ENCODE results near the gene CTSZ.
"Not testable (repeated sequence)": the region's sequence is repeated elsewhere in the genome, so short reads cannot be mapped to it uniquely, and the experiment has no call there.

CTSZ gene

DNA sequence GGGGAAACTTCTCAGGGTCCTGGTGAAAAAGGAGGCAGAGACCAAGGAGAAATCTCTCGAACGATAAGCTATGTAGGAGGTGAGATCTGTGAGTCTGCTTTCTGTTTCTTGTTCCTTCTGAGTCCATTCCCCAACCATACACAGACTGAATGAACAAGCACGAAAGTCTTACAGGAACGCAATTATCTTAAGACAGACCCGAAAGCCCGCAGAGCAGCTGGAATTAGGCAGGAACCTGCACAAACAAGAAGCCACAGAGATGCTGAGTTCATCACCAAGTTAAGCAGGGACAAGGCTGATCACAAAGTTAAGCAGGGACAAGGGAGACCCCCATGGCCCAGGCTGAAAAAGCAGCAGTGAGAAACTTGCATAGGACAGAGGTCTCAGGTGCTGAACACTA lies 47.4 kb downstream of the CTSZ start:
- TF ChIP-seq, protein P1, sequence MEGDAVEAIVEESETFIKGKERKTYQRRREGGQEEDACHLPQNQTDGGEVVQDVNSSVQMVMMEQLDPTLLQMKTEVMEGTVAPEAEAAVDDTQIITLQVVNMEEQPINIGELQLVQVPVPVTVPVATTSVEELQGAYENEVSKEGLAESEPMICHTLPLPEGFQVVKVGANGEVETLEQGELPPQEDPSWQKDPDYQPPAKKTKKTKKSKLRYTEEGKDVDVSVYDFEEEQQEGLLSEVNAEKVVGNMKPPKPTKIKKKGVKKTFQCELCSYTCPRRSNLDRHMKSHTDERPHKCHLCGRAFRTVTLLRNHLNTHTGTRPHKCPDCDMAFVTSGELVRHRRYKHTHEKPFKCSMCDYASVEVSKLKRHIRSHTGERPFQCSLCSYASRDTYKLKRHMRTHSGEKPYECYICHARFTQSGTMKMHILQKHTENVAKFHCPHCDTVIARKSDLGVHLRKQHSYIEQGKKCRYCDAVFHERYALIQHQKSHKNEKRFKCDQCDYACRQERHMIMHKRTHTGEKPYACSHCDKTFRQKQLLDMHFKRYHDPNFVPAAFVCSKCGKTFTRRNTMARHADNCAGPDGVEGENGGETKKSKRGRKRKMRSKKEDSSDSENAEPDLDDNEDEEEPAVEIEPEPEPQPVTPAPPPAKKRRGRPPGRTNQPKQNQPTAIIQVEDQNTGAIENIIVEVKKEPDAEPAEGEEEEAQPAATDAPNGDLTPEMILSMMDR (IDR thresholded peaks at IDR 0.05; ENCODE audit: control insufficient read depth, insufficient read depth, low read depth, low read length, missing control alignments), result no peak

DNA sequence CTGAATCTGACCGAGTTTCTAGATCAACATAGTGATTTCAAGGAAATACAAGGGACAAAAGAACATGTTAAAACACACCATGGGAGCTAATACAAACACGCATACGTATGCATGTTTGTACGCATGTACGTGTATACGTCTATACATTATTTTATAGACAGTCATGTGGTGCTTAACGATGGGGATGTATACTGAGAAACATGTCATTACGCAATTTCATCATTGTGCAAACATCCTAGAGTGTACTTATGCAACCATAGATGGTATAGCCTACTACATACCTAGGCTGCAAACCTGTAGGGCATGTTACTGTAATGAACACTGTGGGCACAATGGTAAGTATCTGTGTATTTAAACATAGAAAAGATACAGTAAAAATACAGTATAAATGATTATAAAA lies 51.0 kb downstream of the CTSZ start:
- DNase-seq (ENCODE audit: low read depth), result no peak
- TF ChIP-seq, protein P1 (IDR thresholded peaks at IDR 0.05; ENCODE audit: control insufficient read depth, insufficient read depth, low read depth, low read length, missing control alignments), result no peak

More for the DNA sequence above, 47.4 kb downstream of the CTSZ start:
- no peak overlapping the region for H3K4me3 ChIP-seq (ENCODE audit: control insufficient read depth, low read depth, low read length)
- no peak for DNase-seq (ENCODE audit: low read depth)

DNA sequence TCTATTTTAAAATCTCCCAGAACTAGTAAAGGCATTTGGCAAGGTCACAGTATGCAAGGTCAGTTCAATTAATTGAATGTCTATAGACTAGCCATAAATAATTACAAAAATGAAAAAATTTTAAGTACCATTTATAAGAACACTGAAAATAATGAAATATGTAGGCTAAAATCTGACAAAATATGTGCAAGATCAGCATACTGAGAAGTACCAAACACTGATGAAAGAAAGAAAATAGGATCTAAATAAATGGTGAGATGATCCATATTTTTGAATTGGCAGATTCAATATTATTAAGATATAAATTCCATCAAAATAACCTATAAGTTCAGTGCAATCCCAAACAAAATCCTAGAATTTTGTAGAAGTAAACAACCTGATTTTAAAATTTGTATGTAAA lies 54.0 kb downstream of the CTSZ start:
- DNase-seq (ENCODE audit: low read depth), result no peak
- no peak overlapping the region for H3K4me3 ChIP-seq (ENCODE audit: control insufficient read depth, low read depth, low read length)
- TF ChIP-seq, protein P1 (IDR thresholded peaks at IDR 0.05; ENCODE audit: control insufficient read depth, insufficient read depth, low read depth, low read length, missing control alignments), result no peak

More for the DNA sequence above, 51.0 kb downstream of the CTSZ start:
- H3K4me3 ChIP-seq (ENCODE audit: control insufficient read depth, low read depth, low read length), result no peak overlapping the region

DNA sequence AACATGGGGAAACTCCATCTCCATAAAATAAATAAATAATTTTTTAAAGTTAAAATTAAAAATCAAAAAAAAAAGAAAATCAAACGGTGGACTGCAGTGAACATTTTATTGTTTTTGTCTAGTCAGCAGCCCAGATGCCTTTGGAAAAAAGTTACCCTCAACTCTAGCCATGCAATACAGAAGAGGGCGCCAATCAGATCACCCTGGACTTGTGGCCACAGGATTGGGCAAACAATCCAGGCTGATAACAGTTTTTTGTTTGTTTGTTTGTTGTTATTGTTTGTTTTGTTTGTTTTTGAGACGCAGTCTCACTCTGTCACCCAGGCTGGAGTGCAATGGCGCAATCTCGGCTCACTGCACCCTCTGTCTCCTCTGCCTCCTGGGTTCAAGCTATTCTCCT lies 56.5 kb downstream of the CTSZ start:
- DNase-seq (ENCODE audit: low read depth), result no peak
- TF ChIP-seq, protein P1 (IDR thresholded peaks at IDR 0.05; ENCODE audit: control insufficient read depth, insufficient read depth, low read depth, low read length, missing control alignments), result no peak
- no peak overlapping the region for H3K4me3 ChIP-seq (ENCODE audit: control insufficient read depth, low read depth, low read length)

DNA sequence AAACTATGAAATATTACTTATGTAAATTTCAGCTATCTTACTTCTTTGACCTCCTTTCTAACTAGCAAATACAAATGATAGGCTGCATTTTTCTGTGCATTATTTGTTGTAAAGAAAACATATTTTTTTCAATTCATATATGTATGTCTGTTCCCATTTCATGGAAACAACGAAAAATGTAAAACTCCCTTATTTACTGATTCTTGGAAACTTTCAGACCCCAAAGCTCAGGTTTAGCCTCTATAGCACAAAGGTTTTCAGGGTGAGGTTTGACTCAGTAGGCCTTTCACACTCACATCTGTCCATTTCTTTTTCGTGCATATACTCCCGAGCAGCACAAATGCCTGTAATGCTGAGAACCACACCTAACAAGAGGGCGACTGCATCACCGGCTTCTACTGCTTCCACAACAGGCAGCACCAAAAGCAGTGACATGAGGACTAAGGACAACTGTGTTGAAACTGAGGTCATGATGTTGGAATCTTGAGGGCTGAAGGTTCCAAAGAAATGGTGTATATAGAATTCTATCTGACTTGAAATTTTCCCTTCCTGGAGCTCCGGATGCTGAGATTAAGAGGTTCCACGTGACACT lies 59.2 kb downstream of the CTSZ start:
- H3K4me3 ChIP-seq (ENCODE audit: control insufficient read depth, low read depth, low read length), result not testable (repeated sequence)

DNA sequence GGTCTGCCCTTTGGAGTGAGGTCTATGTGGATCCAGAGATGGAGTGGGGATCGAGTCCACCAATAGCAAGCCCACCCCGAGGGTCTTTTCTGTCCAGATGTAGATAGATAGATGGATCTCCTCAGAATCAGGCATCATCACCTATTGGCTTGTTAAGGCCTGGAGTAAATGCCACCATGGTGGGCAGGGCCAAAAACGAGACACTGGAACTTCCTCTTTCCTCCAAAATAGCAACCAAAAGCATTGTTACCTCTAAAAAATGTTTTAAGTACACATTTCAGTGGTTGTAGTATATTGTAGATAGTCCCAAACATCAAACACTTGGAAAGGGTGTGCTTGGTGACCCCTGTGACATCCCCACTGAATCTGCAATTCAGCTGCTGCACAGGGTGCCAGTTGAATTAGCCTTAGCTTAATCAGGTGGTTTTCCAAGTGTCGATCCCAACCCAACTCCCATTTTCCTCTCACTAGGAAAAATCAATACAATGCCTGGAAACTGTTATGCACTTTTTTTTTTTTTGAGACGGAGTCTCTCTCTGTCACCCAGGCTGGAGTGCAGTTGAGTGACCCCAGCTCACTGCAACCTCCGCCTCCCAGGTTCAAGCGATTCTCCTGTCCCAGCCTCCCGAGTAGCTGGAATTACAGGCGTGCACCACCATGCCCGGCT lies 61.0 kb downstream of the CTSZ start:
- TF ChIP-seq, protein P1 (IDR thresholded peaks at IDR 0.05; ENCODE audit: control insufficient read depth, insufficient read depth, low read depth, low read length, missing control alignments), result no peak
- DNase-seq (ENCODE audit: low read depth), result no peak
- H3K4me3 ChIP-seq (ENCODE audit: control insufficient read depth, low read depth, low read length), result no peak overlapping the region

More for the DNA sequence above, 59.2 kb downstream of the CTSZ start:
- DNase-seq (ENCODE audit: low read depth), result not testable (repeated sequence)

Measured in AG09309 (cell line).